GM23338 (cell line): Measurements from ENCODE around the gene ATP10D. TPM values are rescaled to one million over a fixed set of nuclear protein-coding genes. Genes with fewer than 3 reads are reported as not detected.

Experiments
- ATAC-seq: fragments of 200-7000 bp; cut with Tn5 transposase; 3 replicates; pipeline ENCODE4 v1.9.1; 2020
- DNase-seq: peaks from one replicate; pipeline ENCODE4 v3.0.0-alpha.2; 2015; ENCODE audit warnings: low spot score
- H2AFZ ChIP-seq: fragments of 200-600 bp; sonication (generic); 2 replicates; pipeline ENCODE4 v1.8.0; 2016; ENCODE audit warnings: antibody characterized with exemption, mild to moderate bottlenecking, moderate library complexity
- H3F3A ChIP-seq: fragments of 200-600 bp; sonication (generic); replicated peaks from 2 replicates; pipeline ENCODE4 v1.8.0; 2017; ENCODE audit warnings: antibody characterized with exemption, mixed run types, low read depth
- H3K27ac ChIP-seq: fragments of 200-600 bp; sonication (generic); 2 replicates; pipeline ENCODE4 v1.6.1; 2016; ENCODE audit warnings: low read depth
- H3K27me3 ChIP-seq: fragments of 200-600 bp; sonication (generic); 2 replicates; pipeline ENCODE4 v1.8.0; 2016; ENCODE audit warnings: mild to moderate bottlenecking, mixed run types, moderate library complexity; ENCODE audit not compliant: insufficient read depth
- H3K36me3 ChIP-seq: fragments of 200-600 bp; sonication (generic); 2 replicates; pipeline ENCODE4 v1.8.0; 2016; ENCODE audit warnings: mild to moderate bottlenecking; ENCODE audit not compliant: insufficient read depth
- H3K4me1 ChIP-seq: fragments of 200-600 bp; sonication (generic); 2 replicates; pipeline ENCODE4 v1.8.0; 2016; ENCODE audit warnings: mild to moderate bottlenecking, moderate library complexity; ENCODE audit not compliant: insufficient read depth
- H3K4me2 ChIP-seq: fragments of 200-600 bp; sonication (generic); 2 replicates; pipeline ENCODE4 v1.7.1; 2017; ENCODE audit warnings: mixed run types
- H3K4me3 ChIP-seq: fragments of 200-600 bp; sonication (generic); 2 replicates; pipeline ENCODE4 v1.6.1; 2016; ENCODE audit warnings: mixed run types
- H3K79me2 ChIP-seq: fragments of 200-600 bp; sonication (generic); replicated peaks from 2 replicates; pipeline ENCODE4 v1.8.0; 2017; ENCODE audit warnings: mild to moderate bottlenecking; ENCODE audit not compliant: insufficient read depth
- H3K9me2 ChIP-seq: fragments of 200-600 bp; sonication (generic); 2 replicates; pipeline ENCODE4 v1.8.0; 2017; ENCODE audit not compliant: insufficient read depth
- H4K20me1 ChIP-seq: fragments of 200-600 bp; sonication (generic); replicated peaks from 2 replicates; pipeline ENCODE4 v1.8.0; 2017; ENCODE audit warnings: mild to moderate bottlenecking; ENCODE audit not compliant: insufficient read depth
- H3K27ac Mint-ChIP-seq: 2 replicates; pipeline ENCODE4 v1.8.0; 2020; ENCODE audit warnings: inconsistent platforms, mild to moderate bottlenecking, moderate library complexity, mixed read lengths
- H3K27me3 Mint-ChIP-seq: 3 replicates; pipeline ENCODE4 v1.8.0; 2022; ENCODE audit warnings: low read depth, mild to moderate bottlenecking, moderate library complexity, mixed read lengths, inconsistent platforms; ENCODE audit not compliant: insufficient read depth, poor library complexity
- H3K36me3 Mint-ChIP-seq: 3 replicates; pipeline ENCODE4 v1.8.0; 2021; ENCODE audit warnings: low read depth, mild to moderate bottlenecking, inconsistent platforms, moderate library complexity, mixed read lengths
- H3K4me1 Mint-ChIP-seq: 3 replicates; pipeline ENCODE4 v1.8.0; 2020; ENCODE audit warnings: mild to moderate bottlenecking, inconsistent platforms, mixed read lengths
- H3K4me3 Mint-ChIP-seq: 3 replicates; pipeline ENCODE4 v1.8.0; 2021; ENCODE audit warnings: moderate library complexity, mild to moderate bottlenecking, inconsistent platforms, mixed read lengths
- H3K9me3 Mint-ChIP-seq: 3 replicates; pipeline ENCODE4 v1.8.0; 2020; ENCODE audit warnings: moderate library complexity, mild to moderate bottlenecking, inconsistent platforms, mixed read lengths
- CREB1 ChIP-seq: fragments of 250-450 bp; sonication (Bioruptor Pico); IDR thresholded peaks from 2 replicates; pipeline ENCODE4 v1.5.0; 2020; ENCODE audit warnings: low read depth, mild to moderate bottlenecking, moderate library complexity
- EZH2 ChIP-seq: fragments of 200-600 bp; sonication (generic); IDR thresholded peaks from one replicate; pipeline ENCODE4 v1.8.0; 2017; ENCODE audit warnings: antibody characterized with exemption, mild to moderate bottlenecking, low read depth; ENCODE audit not compliant: unreplicated experiment
- EZH2phosphoT487 ChIP-seq: fragments of 200-600 bp; sonication (generic); IDR thresholded peaks from one replicate; pipeline ENCODE4 v1.8.1; 2018; ENCODE audit warnings: antibody characterized with exemption; ENCODE audit not compliant: unreplicated experiment
- JUNB ChIP-seq: IDR thresholded peaks from one replicate; pipeline ENCODE4 v1.6.1; 2016; ENCODE audit warnings: antibody characterized with exemption; ENCODE audit not compliant: unreplicated experiment
- NANOG ChIP-seq: IDR thresholded peaks from 2 replicates; pipeline ENCODE4 v1.6.1; 2016; ENCODE audit warnings: antibody characterized with exemption, borderline replicate concordance
- POLR2AphosphoS5 ChIP-seq: IDR thresholded peaks from 2 replicates; pipeline ENCODE4 v1.6.1; 2016; ENCODE audit warnings: antibody characterized with exemption, low read depth
- STAT1 ChIP-seq: IDR thresholded peaks from one replicate; pipeline ENCODE4 v1.6.1; 2016; ENCODE audit warnings: antibody characterized with exemption; ENCODE audit not compliant: unreplicated experiment
- ZNF114 ChIP-seq: fragments of 250-450 bp; sonication (Bioruptor Pico); IDR thresholded peaks from 2 replicates; pipeline ENCODE4 v1.5.0; 2020; ENCODE audit warnings: mild to moderate bottlenecking, moderate library complexity
- ZNF331 ChIP-seq: fragments of 250-450 bp; sonication (Bioruptor Pico); IDR thresholded peaks from 2 replicates; pipeline ENCODE4 v1.5.0; 2020; ENCODE audit warnings: low read depth, mild to moderate bottlenecking, moderate library complexity
- polyA plus RNA-seq: library from polyadenylated mRNA; unstranded; fragments of >200 nt; fragmentation: Nextera tagmentation; extraction: Ambion mirVana; gene quantifications from 2 replicates; pipeline ENCODE4 v1.2.1, GENCODE V29; 2016
- total RNA-seq: library from RNA; depleted of rRNA; stranded (reverse); fragments of >200 nt; shearing (Covaris generic); gene quantifications from 2 replicates; pipeline ENCODE4 v1.2.3, GENCODE V29; 2014
- TF ChIP-seq, protein P1 (sequence below): IDR thresholded peaks from one replicate; pipeline ENCODE4 v1.6.1; 2018; ENCODE audit warnings: antibody characterized with exemption; ENCODE audit not compliant: unreplicated experiment
- TF ChIP-seq, protein P2 (sequence below), 2 experiments: fragments of 200-600 bp in 1 of 2; sonication (generic) in 1 of 2; conservative IDR thresholded peaks; 2 replicates each; pipeline versions ENCODE4 v1.5.1 to v1.6.1; 2016 to 2017; ENCODE audit warnings: antibody characterized with exemption in 2 of 2, low read depth in 2 of 2, mild to moderate bottlenecking in 2 of 2, moderate library complexity in 1 of 2
- TF ChIP-seq, protein P3 (sequence below): fragments of 250-450 bp; sonication (Bioruptor Pico); IDR thresholded peaks from 2 replicates; pipeline ENCODE4 v1.5.0; 2020; ENCODE audit warnings: mild to moderate bottlenecking, moderate library complexity
- TF ChIP-seq, protein P4 (sequence below): IDR thresholded peaks from 2 replicates; pipeline ENCODE4 v1.6.1; 2016; ENCODE audit warnings: antibody characterized with exemption

The ATP10D gene
- total and polyA plus RNA-seq, 2 experiments from 2014 or later, result 4.5 to 4.7 TPM

DNA sequence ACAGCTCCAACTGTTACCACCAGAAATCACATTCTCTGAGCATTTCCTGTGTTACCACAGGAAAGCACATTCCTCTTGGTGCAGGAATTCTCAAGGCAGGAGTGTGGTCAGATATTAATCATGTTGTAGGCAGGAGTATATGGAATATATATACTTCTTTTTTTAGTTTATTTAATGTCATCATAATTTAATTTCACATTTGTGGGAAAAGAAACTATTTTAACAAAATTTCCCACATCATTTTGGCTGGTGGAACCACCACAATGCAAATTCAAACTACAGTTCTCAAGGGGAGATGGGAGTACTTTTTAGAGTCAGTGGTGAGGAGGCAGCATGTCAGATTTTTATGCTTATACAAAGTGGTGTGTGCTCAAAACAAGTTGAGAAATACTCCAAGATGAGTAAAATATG is 139.0 kb downstream of the ATP10D start:
- TF ChIP-seq, protein P1, sequence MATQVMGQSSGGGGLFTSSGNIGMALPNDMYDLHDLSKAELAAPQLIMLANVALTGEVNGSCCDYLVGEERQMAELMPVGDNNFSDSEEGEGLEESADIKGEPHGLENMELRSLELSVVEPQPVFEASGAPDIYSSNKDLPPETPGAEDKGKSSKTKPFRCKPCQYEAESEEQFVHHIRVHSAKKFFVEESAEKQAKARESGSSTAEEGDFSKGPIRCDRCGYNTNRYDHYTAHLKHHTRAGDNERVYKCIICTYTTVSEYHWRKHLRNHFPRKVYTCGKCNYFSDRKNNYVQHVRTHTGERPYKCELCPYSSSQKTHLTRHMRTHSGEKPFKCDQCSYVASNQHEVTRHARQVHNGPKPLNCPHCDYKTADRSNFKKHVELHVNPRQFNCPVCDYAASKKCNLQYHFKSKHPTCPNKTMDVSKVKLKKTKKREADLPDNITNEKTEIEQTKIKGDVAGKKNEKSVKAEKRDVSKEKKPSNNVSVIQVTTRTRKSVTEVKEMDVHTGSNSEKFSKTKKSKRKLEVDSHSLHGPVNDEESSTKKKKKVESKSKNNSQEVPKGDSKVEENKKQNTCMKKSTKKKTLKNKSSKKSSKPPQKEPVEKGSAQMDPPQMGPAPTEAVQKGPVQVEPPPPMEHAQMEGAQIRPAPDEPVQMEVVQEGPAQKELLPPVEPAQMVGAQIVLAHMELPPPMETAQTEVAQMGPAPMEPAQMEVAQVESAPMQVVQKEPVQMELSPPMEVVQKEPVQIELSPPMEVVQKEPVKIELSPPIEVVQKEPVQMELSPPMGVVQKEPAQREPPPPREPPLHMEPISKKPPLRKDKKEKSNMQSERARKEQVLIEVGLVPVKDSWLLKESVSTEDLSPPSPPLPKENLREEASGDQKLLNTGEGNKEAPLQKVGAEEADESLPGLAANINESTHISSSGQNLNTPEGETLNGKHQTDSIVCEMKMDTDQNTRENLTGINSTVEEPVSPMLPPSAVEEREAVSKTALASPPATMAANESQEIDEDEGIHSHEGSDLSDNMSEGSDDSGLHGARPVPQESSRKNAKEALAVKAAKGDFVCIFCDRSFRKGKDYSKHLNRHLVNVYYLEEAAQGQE, result no peak
- TF ChIP-seq EZH2, result no peak
- no peak for TF ChIP-seq STAT1
- TF ChIP-seq POLR2AphosphoS5, result no peak
- TF ChIP-seq, protein P2, sequence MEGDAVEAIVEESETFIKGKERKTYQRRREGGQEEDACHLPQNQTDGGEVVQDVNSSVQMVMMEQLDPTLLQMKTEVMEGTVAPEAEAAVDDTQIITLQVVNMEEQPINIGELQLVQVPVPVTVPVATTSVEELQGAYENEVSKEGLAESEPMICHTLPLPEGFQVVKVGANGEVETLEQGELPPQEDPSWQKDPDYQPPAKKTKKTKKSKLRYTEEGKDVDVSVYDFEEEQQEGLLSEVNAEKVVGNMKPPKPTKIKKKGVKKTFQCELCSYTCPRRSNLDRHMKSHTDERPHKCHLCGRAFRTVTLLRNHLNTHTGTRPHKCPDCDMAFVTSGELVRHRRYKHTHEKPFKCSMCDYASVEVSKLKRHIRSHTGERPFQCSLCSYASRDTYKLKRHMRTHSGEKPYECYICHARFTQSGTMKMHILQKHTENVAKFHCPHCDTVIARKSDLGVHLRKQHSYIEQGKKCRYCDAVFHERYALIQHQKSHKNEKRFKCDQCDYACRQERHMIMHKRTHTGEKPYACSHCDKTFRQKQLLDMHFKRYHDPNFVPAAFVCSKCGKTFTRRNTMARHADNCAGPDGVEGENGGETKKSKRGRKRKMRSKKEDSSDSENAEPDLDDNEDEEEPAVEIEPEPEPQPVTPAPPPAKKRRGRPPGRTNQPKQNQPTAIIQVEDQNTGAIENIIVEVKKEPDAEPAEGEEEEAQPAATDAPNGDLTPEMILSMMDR (conservative IDR thresholded peaks at IDR 0.05; ENCODE audit: low read depth in 2 of 2), result no peak
- no peak for TF ChIP-seq CREB1 (CRISPR knock-in tag)
- TF ChIP-seq, protein P3, sequence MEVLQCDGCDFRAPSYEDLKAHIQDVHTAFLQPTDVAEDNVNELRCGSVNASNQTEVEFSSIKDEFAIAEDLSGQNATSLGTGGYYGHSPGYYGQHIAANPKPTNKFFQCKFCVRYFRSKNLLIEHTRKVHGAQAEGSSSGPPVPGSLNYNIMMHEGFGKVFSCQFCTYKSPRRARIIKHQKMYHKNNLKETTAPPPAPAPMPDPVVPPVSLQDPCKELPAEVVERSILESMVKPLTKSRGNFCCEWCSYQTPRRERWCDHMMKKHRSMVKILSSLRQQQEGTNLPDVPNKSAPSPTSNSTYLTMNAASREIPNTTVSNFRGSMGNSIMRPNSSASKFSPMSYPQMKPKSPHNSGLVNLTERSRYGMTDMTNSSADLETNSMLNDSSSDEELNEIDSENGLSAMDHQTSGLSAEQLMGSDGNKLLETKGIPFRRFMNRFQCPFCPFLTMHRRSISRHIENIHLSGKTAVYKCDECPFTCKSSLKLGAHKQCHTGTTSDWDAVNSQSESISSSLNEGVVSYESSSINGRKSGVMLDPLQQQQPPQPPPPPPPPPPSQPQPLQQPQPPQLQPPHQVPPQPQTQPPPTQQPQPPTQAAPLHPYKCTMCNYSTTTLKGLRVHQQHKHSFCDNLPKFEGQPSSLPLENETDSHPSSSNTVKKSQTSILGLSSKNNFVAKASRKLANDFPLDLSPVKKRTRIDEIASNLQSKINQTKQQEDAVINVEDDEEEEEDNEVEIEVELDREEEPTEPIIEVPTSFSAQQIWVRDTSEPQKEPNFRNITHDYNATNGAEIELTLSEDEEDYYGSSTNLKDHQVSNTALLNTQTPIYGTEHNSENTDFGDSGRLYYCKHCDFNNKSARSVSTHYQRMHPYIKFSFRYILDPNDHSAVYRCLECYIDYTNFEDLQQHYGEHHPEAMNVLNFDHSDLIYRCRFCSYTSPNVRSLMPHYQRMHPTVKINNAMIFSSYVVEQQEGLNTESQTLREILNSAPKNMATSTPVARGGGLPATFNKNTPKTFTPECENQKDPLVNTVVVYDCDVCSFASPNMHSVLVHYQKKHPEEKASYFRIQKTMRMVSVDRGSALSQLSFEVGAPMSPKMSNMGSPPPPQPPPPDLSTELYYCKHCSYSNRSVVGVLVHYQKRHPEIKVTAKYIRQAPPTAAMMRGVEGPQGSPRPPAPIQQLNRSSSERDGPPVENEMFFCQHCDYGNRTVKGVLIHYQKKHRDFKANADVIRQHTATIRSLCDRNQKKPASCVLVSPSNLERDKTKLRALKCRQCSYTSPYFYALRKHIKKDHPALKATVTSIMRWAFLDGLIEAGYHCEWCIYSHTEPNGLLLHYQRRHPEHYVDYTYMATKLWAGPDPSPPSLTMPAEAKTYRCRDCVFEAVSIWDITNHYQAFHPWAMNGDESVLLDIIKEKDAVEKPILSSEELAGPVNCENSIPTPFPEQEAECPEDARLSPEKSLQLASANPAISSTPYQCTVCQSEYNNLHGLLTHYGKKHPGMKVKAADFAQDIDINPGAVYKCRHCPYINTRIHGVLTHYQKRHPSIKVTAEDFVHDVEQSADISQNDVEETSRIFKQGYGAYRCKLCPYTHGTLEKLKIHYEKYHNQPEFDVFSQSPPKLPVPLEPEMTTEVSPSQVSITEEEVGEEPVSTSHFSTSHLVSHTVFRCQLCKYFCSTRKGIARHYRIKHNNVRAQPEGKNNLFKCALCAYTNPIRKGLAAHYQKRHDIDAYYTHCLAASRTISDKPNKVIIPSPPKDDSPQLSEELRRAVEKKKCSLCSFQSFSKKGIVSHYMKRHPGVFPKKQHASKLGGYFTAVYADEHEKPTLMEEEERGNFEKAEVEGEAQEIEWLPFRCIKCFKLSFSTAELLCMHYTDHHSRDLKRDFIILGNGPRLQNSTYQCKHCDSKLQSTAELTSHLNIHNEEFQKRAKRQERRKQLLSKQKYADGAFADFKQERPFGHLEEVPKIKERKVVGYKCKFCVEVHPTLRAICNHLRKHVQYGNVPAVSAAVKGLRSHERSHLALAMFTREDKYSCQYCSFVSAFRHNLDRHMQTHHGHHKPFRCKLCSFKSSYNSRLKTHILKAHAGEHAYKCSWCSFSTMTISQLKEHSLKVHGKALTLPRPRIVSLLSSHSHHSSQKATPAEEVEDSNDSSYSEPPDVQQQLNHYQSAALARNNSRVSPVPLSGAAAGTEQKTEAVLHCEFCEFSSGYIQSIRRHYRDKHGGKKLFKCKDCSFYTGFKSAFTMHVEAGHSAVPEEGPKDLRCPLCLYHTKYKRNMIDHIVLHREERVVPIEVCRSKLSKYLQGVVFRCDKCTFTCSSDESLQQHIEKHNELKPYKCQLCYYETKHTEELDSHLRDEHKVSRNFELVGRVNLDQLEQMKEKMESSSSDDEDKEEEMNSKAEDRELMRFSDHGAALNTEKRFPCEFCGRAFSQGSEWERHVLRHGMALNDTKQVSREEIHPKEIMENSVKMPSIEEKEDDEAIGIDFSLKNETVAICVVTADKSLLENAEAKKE (CRISPR knock-in tag), result no peak
- no peak for TF ChIP-seq ZNF331 (CRISPR knock-in tag)
- TF ChIP-seq NANOG, result no peak
- no peak for TF ChIP-seq JUNB
- no peak for TF ChIP-seq EZH2phosphoT487
- no peak for TF ChIP-seq ZNF114 (CRISPR knock-in tag)
- TF ChIP-seq, protein P4, sequence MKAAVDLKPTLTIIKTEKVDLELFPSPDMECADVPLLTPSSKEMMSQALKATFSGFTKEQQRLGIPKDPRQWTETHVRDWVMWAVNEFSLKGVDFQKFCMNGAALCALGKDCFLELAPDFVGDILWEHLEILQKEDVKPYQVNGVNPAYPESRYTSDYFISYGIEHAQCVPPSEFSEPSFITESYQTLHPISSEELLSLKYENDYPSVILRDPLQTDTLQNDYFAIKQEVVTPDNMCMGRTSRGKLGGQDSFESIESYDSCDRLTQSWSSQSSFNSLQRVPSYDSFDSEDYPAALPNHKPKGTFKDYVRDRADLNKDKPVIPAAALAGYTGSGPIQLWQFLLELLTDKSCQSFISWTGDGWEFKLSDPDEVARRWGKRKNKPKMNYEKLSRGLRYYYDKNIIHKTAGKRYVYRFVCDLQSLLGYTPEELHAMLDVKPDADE, result no peak
- Histone ChIP-seq H3F3A (no peaks in the 10 kb centered on the region), H4K20me1 (no peaks in the 10 kb centered on the region), H3K4me1 (no peaks in the 10 kb centered on the region), H3K36me3 (no peaks in the 10 kb centered on the region), H2AFZ (no peak overlapping the region), H3K4me3 (no peak overlapping the region), H3K4me2 (no peak overlapping the region), H3K79me2 (no peaks in the 10 kb centered on the region), H3K27me3 (no peaks in the 10 kb centered on the region), H3K9me2 (no peaks in the 10 kb centered on the region), H3K27ac (no peak overlapping the region)
- Mint-ChIP-seq H3K36me3 (no peaks in the 10 kb centered on the region), H3K27ac (no peak overlapping the region), H3K4me1 (no peaks in the 10 kb centered on the region), H3K4me3 (no peak overlapping the region), H3K27me3 (no peaks in the 10 kb centered on the region), H3K9me3 (no peaks in the 10 kb centered on the region)
- DNase-seq (no peak), ATAC-seq (no peak)
